D341Med (cell line): ENCODE results near the gene S100A11.
"Not testable (repeated sequence)": the region's sequence is repeated elsewhere in the genome, so short reads cannot be mapped to it uniquely, and the experiment has no call there.

Experiments
- DNase-seq: peaks from one replicate; pipeline ENCODE4 v3.0.0; 2012; ENCODE audit warnings: low spot score

The S100A11 gene

GRCh38 chr1:152036267-152037216 is at the start of gene S100A11:
TSS of gene S100A11 (minus strand) at chr1:152037004. CDS start at chr1:152036915, 89 bp downstream.
- peak; percentile 55 for DNase-seq

GRCh38 chr1:152084853-152085252 is 48.0 kb upstream of the S100A11 start:
- DNase-seq = no peak

- DNase-seq = not testable (repeated sequence)
These were observed 44.2 kb upstream of the S100A11 start for GRCh38 chr1:152081026-152081425.

GRCh38 chr1:152080494-152080893 is 43.7 kb upstream of the S100A11 start:
- not testable (repeated sequence) for DNase-seq

GRCh38 chr1:152078831-152079441 is 42.1 kb upstream of the S100A11 start:
- no peak for DNase-seq

- DNase-seq = no peak
These were observed 35.5 kb upstream of the S100A11 start for GRCh38 chr1:152072311-152072710.

GRCh38 chr1:152071123-152071522 is 34.3 kb upstream of the S100A11 start:
- no peak for DNase-seq

- no peak for DNase-seq
These were observed 31.1 kb upstream of the S100A11 start for GRCh38 chr1:152067929-152068328.

- DNase-seq = no peak
These were observed 30.3 kb upstream of the S100A11 start for GRCh38 chr1:152067150-152067549.

GRCh38 chr1:152061952-152062351 is 25.1 kb upstream of the S100A11 start:
- DNase-seq = no peak

- DNase-seq = peak; percentile 59
These were observed 16.6 kb upstream of the S100A11 start for GRCh38 chr1:152053375-152053774.

- peak; percentile 86 for DNase-seq
These were observed 15.8 kb upstream of the S100A11 start for GRCh38 chr1:152052606-152053005.

GRCh38 chr1:152050886-152051675 is 14.3 kb upstream of the S100A11 start:
- DNase-seq = no peak

- no peak for DNase-seq
These were observed 12.7 kb upstream of the S100A11 start for GRCh38 chr1:152049291-152050083.

GRCh38 chr1:152048416-152049009 is 11.7 kb upstream of the S100A11 start:
- DNase-seq = no peak

- DNase-seq = peak; percentile 61
These were observed 11.1 kb upstream of the S100A11 start for GRCh38 chr1:152047730-152048415.

- DNase-seq = no peak
These were observed 10.6 kb upstream of the S100A11 start for GRCh38 chr1:152047413-152047729.

GRCh38 chr1:152044386-152044785 is 7.6 kb upstream of the S100A11 start:
- DNase-seq = no peak

GRCh38 chr1:152043870-152044269 is 7.1 kb upstream of the S100A11 start:
- no peak for DNase-seq

- no peak for DNase-seq
These were observed 5.2 kb upstream of the S100A11 start for GRCh38 chr1:152042030-152042429.

GRCh38 chr1:152039886-152040285 is 3.1 kb upstream of the S100A11 start:
- DNase-seq = no peak
